B cell (primary cell): ENCODE results near the gene MAGEL2. TPM values are rescaled to one million over a fixed set of nuclear protein-coding genes. Genes with fewer than 3 reads are reported as not detected.

Source experiments
- ATAC-seq: fragments of 200-7000 bp; cut with Tn5 transposase; one replicate; pipeline ENCODE4 v1.10.0; 2021; ENCODE audit warnings: low read depth, mild to moderate bottlenecking, moderate number of reproducible peaks, moderate library complexity
- CTCF ChIA-PET: fragments of 350-600 bp; sonication (Branson Sonifier 250); formaldehyde crosslinking; loops from one replicate; lab custom pipeline; 2021; ENCODE audit warnings: antibody characterized with exemption, inconsistent platforms; lab: Charles Lee
- POLR2A ChIA-PET: fragments of 350-600 bp; sonication (Branson Sonifier 250); formaldehyde crosslinking; loops from one replicate; lab custom pipeline; 2021; ENCODE audit warnings: antibody characterized with exemption; lab: Charles Lee
- DNase-seq: peaks from one replicate; pipeline ENCODE4 v3.0.0; 2013
- H2AFZ ChIP-seq: 2 replicates; pipeline ENCODE4 v1.6.1; 2012; ENCODE audit warnings: mild to moderate bottlenecking, low read depth, low read length; ENCODE audit not compliant: insufficient read depth, poor library complexity, severe bottlenecking
- H3K27ac ChIP-seq, 2 donors: 1 replicate in 1 of 2; 2 replicates in 1 of 2; pipeline ENCODE4 v1.5.1; 2012 to 2013; ENCODE audit warnings: low read length in 2 of 2, mild to moderate bottlenecking in 2 of 2, moderate library complexity in 1 of 2
- H3K27me3 ChIP-seq, 4 experiments: fragments of 200-600 bp in 1 of 4; sonication (generic) in 1 of 4; replicated peaks in 1 of 4; 1 replicate in 2 of 4; 2 replicates in 2 of 4; pipeline versions ENCODE4 v1.6.1 to v1.7.0; 2013 to 2016; ENCODE audit warnings: low read length in 3 of 4, mild to moderate bottlenecking in 2 of 4, mixed read lengths in 1 of 4, moderate library complexity in 1 of 4; ENCODE audit not compliant: insufficient read depth in 4 of 4, control insufficient read depth in 3 of 4; ENCODE audit errors: control extremely low read depth in 1 of 4
- H3K36me3 ChIP-seq, 2 experiments: replicated peaks in 1 of 2; 1 replicate in 1 of 2; 2 replicates in 1 of 2; pipeline versions ENCODE4 v1.6.1 to v1.7.1; 2013; ENCODE audit warnings: low read length in 1 of 2; ENCODE audit not compliant: insufficient read depth in 2 of 2, control insufficient read depth in 1 of 2; ENCODE audit errors: control extremely low read depth in 1 of 2, extremely low read depth in 1 of 2
- H3K4me1 ChIP-seq, 2 donors: fragments of 200-600 bp in 1 of 2; sonication (generic) in 1 of 2; 1 replicate in 1 of 2; 2 replicates in 1 of 2; pipeline versions ENCODE4 v1.5.1 to v1.6.1; 2013 to 2017; ENCODE audit warnings: low read length in 2 of 2; ENCODE audit not compliant: control insufficient read depth in 2 of 2, insufficient read depth in 2 of 2
- H3K4me2 ChIP-seq: replicated peaks from 2 replicates; pipeline ENCODE3; 2012; ENCODE audit warnings: mild to moderate bottlenecking, low read depth, low read length; ENCODE audit not compliant: poor library complexity, severe bottlenecking
- H3K4me3 ChIP-seq, 5 experiments: fragments of 200-600 bp in 1 of 5; sonication (generic) in 1 of 5; 1 replicate in 3 of 5; 2 replicates in 2 of 5; pipeline versions ENCODE4 v1.5.1 to v1.7.0; 2011 to 2016; ENCODE audit warnings: low read length in 4 of 5, mild to moderate bottlenecking in 4 of 5, low read depth in 2 of 5, control low read depth in 1 of 5, moderate library complexity in 1 of 5; ENCODE audit not compliant: insufficient read depth in 1 of 5; ENCODE audit errors: control extremely low read depth in 1 of 5, extremely low read depth in 1 of 5
- H3K79me2 ChIP-seq: fragments of 200-600 bp; sonication (generic); one replicate; pipeline ENCODE4 v1.6.0; 2016; ENCODE audit warnings: low read length; ENCODE audit not compliant: control insufficient read depth, insufficient read depth
- H3K9ac ChIP-seq: fragments of 200-600 bp; sonication (generic); 2 replicates; pipeline ENCODE4 v1.6.1; 2017; ENCODE audit warnings: mild to moderate bottlenecking, low read length, moderate library complexity
- H3K9me3 ChIP-seq, 3 donors: one replicate each; pipeline versions ENCODE4 v1.6.1 to v1.7.1; 2013; ENCODE audit warnings: low read length in 2 of 3; ENCODE audit not compliant: control insufficient read depth in 2 of 3, insufficient read depth in 1 of 3; ENCODE audit errors: control extremely low read depth in 1 of 3
- H4K20me1 ChIP-seq: 2 replicates; pipeline ENCODE4 v1.6.0; 2012; ENCODE audit warnings: mild to moderate bottlenecking, low read length; ENCODE audit not compliant: insufficient read depth, control insufficient read depth, poor library complexity, severe bottlenecking
- H3K27ac Mint-ChIP-seq: one replicate; pipeline ENCODE4 v1.8.0; 2021; ENCODE audit warnings: mixed read lengths
- H3K27me3 Mint-ChIP-seq: one replicate; pipeline ENCODE4 v1.8.0; 2021; ENCODE audit warnings: mixed read lengths
- H3K4me1 Mint-ChIP-seq: one replicate; pipeline ENCODE4 v1.8.0; 2021; ENCODE audit warnings: mixed read lengths
- H3K4me3 Mint-ChIP-seq: one replicate; pipeline ENCODE4 v1.8.0; 2021; ENCODE audit warnings: mixed read lengths
- H3K9me3 Mint-ChIP-seq: one replicate; pipeline ENCODE4 v1.8.0; 2022; ENCODE audit warnings: mixed read lengths; ENCODE audit not compliant: insufficient read depth
- CTCF ChIP-seq: fragments of 200-600 bp; IDR thresholded peaks from one replicate; pipeline ENCODE4 v1.8.0; 2022; ENCODE audit warnings: antibody characterized with exemption, mild to moderate bottlenecking
- EZH2 ChIP-seq: IDR thresholded peaks from 2 replicates; pipeline ENCODE4 v1.6.1; 2012; ENCODE audit warnings: borderline replicate concordance, low read depth, mild to moderate bottlenecking, moderate library complexity, low read length; ENCODE audit not compliant: insufficient read depth, poor library complexity, severe bottlenecking
- WGBS: methylation state at CpG from one replicate; pipeline ENCODE4 v1.1.5; 2013; ENCODE audit warnings: missing lambda C conversion rate; ENCODE audit not compliant: insufficient coverage; 5-methylcytosine and 5-hydroxymethylcytosine counted together
- intact Hi-C: fragments of 100-400 bp; cut with micrococcal nuclease; formaldehyde crosslinking; loops from one replicate; pipeline ENCODE4 v1.10.0; 2022
- polyA plus RNA-seq: library from polyadenylated mRNA; depleted of rRNA; stranded (reverse); fragments of >200 nt; gene quantifications from 2 replicates; pipeline ENCODE4 v1.2.3, GENCODE V29; 2012
- total RNA-seq, 2 donors: library from RNA; stranded (reverse); fragments of 120-200 nt in 1 of 2; gene quantifications; 1 replicate in 1 of 2; 2 replicates in 1 of 2; pipeline versions ENCODE4 v1.2.3 to v1.2.4, GENCODE V29; 2013 to 2022

MAGEL2 gene
- total and polyA plus RNA-seq, 2 donors (not counting 1 experiment from before 2014, with no cell fraction given): not detected

GRCh38 chr15:23628612-23629233 is 18.9 kb downstream of the MAGEL2 start:
- H3K36me3 ChIP-seq: no peaks in the 10 kb centered on the region
- no peaks in the 10 kb centered on the region for H3K79me2 ChIP-seq
- H3K27ac ChIP-seq: no peak overlapping the region
- ChIA-PET CTCF (interaction anchor here (1.0 to 1.1 kb wide), 2 partner anchors 1871 to 1874 kb away, joined by 3 read pairs; no protein-coding TSS in a partner anchor), POLR2A (no interaction called here)
- H3K9me3 ChIP-seq: no peaks in the 10 kb centered on the region
- TF ChIP-seq CTCF: no peak
- TF ChIP-seq EZH2: no peak
- H2AFZ ChIP-seq: no peak overlapping the region
- no peaks in the 10 kb centered on the region for H4K20me1 ChIP-seq
- Mint-ChIP-seq H3K27ac (no peak overlapping the region), H3K27me3 (no peaks in the 10 kb centered on the region), H3K4me3 (no peak overlapping the region), H3K4me1 (no peaks in the 10 kb centered on the region), H3K9me3 (no peaks in the 10 kb centered on the region)
- no peaks in the 10 kb centered on the region for H3K27me3 ChIP-seq
- no peak for ATAC-seq
- intact Hi-C loops: no loop called here
- H3K9ac ChIP-seq: no peak overlapping the region
- H3K4me1 ChIP-seq: no peaks in the 10 kb centered on the region
- no peak overlapping the region for H3K4me2 ChIP-seq
- no peak for DNase-seq
- no peak overlapping the region for H3K4me3 ChIP-seq
- 34% methylated on average over 5 of the region's 13 CpGs for WGBS

GRCh38 chr15:23616536-23616935 is 31.1 kb downstream of the MAGEL2 start:
- H3K27ac Mint-ChIP-seq: no peak overlapping the region
- H3K4me1 ChIP-seq: no peaks in the 10 kb centered on the region
- H3K27me3 Mint-ChIP-seq: no peaks in the 10 kb centered on the region
- H3K4me1 Mint-ChIP-seq: no peaks in the 10 kb centered on the region
- H3K4me3 Mint-ChIP-seq: no peak overlapping the region
- H3K9me3 ChIP-seq: peaks cover 0 to 9% (median 0%) of the 10 kb centered on the region in 3 donors
- DNase-seq (no peak), ATAC-seq (no peak)
- no peaks in the 10 kb centered on the region for H3K36me3 ChIP-seq
- H3K27me3 ChIP-seq: no peaks in the 10 kb centered on the region
- no peak for TF ChIP-seq CTCF
- no peak for TF ChIP-seq EZH2
- no peak overlapping the region for H3K4me3 ChIP-seq
- intact Hi-C loops: no loop called here
- H3K79me2 ChIP-seq: no peaks in the 10 kb centered on the region
- H3K4me2 ChIP-seq: no peak overlapping the region
- H2AFZ ChIP-seq: no peak overlapping the region
- H3K9ac ChIP-seq: no peak overlapping the region
- H3K27ac ChIP-seq: no peak overlapping the region
- no peaks in the 10 kb centered on the region for H4K20me1 ChIP-seq
- H3K9me3 Mint-ChIP-seq: peaks cover 10% of the 10 kb centered on the region
- WGBS: 70% methylated on average over 8 of the region's 10 CpGs
- POLR2A ChIA-PET: no interaction called here
- CTCF ChIA-PET: no interaction called here
